Mucosa of descending colon (tissue), 3 donors: Measurements from ENCODE around the gene MYO9B. TPM values are rescaled to one million over a fixed set of nuclear protein-coding genes. Genes with fewer than 3 reads are reported as not detected.
A peak's percentile ranks its signal among the peaks of the same experiment; 100 is the strongest.

Experiments
- ATAC-seq: fragments of 200-7000 bp; cut with Tn5 transposase; one replicate; pipeline ENCODE4 v1.9.1; 2020; ENCODE audit warnings: mild to moderate bottlenecking, moderate library complexity
- DNase-seq, 3 donors: peaks; one replicate each; pipeline ENCODE4 v3.0.0-alpha.2; 2020
- H3K36me3 ChIP-seq: fragments of 200-600 bp; one replicate; pipeline ENCODE4 v1.8.0; 2021; ENCODE audit warnings: low read depth, mild to moderate bottlenecking
- H3K4me1 ChIP-seq: fragments of 200-600 bp; one replicate; pipeline ENCODE4 v1.8.0; 2021; ENCODE audit warnings: low read depth, mild to moderate bottlenecking
- H3K4me3 ChIP-seq: fragments of 200-600 bp; one replicate; pipeline ENCODE4 v1.8.0; 2021; ENCODE audit warnings: mild to moderate bottlenecking
- H3K9me3 ChIP-seq: fragments of 200-600 bp; one replicate; pipeline ENCODE4 v1.8.0; 2021; ENCODE audit warnings: mild to moderate bottlenecking
- intact Hi-C, 2 donors: fragments of 100-400 bp; cut with DNase I in 1 of 2; cut with micrococcal nuclease in 1 of 2; formaldehyde crosslinking; loops; one replicate each; pipeline versions ENCODE4 v1.11.0 to v1.11.1; 2022; cut with DNase I, micrococcal nuclease
- total RNA-seq, 3 donors: library from RNA; stranded (reverse); fragmentation: NEBNext Ultra II Directional in 2 of 3; extraction: Animal tissue kit (Norgen Biotek cat#: 25700) in 2 of 3; gene quantifications; one replicate each; pipeline versions ENCODE4 v1.2.1 to v1.2.4, GENCODE V29; 2021 to 2023
- TF ChIP-seq, protein P1 (sequence below): fragments of 200-600 bp; IDR thresholded peaks from one replicate; pipeline ENCODE4 v1.8.0; 2022; ENCODE audit warnings: antibody characterized with exemption, mild to moderate bottlenecking
- donor health status: DM: no; HTN: no; CAD: no; lungs with moderate emphysema.
- donor health status: DM: no; HTN: no; CAD: no.
- donor health status: DM: no; HTN: yes; CAD: no.

Gene MYO9B
- total RNA-seq, 3 donors from 2014 or later, result 73.7 to 91.8 (median 90.8) TPM

DNA sequence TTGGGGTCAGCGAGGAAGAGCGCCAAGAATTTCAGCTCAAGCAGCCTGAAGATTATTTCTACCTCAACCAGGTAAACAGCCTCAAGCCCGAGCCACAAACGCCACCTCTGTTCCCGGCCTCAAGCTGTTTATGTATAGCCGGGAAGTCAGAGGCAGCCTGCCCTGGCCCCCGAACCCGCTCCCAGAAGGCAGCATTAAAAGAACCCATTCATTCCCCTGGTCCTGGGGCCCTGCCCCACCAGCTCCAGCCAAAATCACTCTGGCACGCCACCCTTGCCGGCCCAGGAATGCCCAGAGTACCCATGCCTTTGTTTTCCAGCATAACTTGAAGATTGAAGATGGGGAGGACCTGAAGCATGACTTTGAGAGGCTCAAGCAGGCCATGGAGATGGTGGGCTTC, 78.4 kb downstream of the MYO9B start:
- no peaks in the 10 kb centered on the region for H3K9me3 ChIP-seq
- no peak overlapping the region for H3K4me3 ChIP-seq
- no peaks in the 10 kb centered on the region for H3K4me1 ChIP-seq
- intact Hi-C loops, result no loop called here
- peaks cover 6% of the 10 kb centered on the region for H3K36me3 ChIP-seq
- no peak for DNase-seq
- TF ChIP-seq, protein P1, sequence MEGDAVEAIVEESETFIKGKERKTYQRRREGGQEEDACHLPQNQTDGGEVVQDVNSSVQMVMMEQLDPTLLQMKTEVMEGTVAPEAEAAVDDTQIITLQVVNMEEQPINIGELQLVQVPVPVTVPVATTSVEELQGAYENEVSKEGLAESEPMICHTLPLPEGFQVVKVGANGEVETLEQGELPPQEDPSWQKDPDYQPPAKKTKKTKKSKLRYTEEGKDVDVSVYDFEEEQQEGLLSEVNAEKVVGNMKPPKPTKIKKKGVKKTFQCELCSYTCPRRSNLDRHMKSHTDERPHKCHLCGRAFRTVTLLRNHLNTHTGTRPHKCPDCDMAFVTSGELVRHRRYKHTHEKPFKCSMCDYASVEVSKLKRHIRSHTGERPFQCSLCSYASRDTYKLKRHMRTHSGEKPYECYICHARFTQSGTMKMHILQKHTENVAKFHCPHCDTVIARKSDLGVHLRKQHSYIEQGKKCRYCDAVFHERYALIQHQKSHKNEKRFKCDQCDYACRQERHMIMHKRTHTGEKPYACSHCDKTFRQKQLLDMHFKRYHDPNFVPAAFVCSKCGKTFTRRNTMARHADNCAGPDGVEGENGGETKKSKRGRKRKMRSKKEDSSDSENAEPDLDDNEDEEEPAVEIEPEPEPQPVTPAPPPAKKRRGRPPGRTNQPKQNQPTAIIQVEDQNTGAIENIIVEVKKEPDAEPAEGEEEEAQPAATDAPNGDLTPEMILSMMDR, result no peak
- no peak for ATAC-seq

DNA sequence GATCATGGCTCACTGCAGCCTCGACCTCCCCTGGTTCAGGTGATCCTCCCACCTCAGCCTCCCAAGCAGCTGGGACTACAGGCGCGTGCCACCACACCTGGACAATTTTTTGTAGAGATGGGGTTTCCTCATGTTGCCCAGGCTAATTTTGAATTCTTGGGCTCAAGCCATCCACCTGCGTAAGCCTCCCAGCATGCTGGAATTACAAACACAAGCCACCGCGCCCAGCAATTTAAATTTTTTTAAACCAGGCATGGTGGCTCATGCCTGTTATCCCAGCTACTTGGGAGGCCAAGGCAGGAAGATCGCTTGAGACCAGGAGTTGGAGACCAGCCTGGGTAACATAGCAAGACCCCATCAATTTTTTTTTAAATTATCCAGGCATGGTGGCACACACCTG, 79.7 kb downstream of the MYO9B start:
- intact Hi-C loops, result no loop called here
- ATAC-seq (no peak), DNase-seq (no peak)
- Histone ChIP-seq H3K4me1 (no peaks in the 10 kb centered on the region), H3K4me3 (no peak overlapping the region), H3K9me3 (no peaks in the 10 kb centered on the region), H3K36me3 (peaks cover 6% of the 10 kb centered on the region)
- TF ChIP-seq, protein P1, result no peak

DNA sequence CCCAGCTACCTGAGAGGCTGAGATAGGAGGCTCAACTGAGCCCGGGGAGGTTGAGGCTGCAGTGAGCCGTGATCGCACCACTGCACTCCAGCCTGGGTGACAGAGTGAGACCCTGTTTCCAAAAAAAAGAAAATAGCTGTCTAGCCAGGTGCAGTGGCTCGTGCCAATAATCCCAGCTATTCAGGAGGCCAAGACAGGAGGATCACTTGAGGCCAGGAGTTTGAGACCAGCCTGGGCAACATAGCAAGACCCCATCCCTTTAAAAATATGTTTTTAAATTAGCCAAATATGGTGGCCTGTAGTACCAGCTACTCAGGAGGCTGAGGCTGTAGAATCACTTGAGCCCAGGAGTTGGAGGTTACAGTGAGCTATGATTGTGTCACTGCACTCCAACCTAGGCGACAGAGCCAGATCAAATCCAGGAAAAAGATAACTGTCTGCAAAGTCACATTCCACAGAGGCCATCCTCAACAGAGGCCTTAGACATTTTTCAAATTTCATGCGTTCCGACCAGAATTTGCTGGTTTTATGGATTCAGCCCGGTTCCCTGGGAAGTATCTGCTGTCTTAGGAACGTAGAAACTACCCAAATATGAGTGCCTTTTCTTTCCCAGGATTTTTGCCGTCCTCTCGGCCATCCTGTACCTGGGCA, 80.8 kb downstream of the MYO9B start:
- Histone ChIP-seq H3K4me1 (no peaks in the 10 kb centered on the region), H3K9me3 (no peaks in the 10 kb centered on the region), H3K36me3 (peaks cover 6% of the 10 kb centered on the region), H3K4me3 (no peak overlapping the region)
- TF ChIP-seq, protein P1, result no peak
- DNase-seq (no peak), ATAC-seq (no peak)
- intact Hi-C loops, result no loop called here

DNA sequence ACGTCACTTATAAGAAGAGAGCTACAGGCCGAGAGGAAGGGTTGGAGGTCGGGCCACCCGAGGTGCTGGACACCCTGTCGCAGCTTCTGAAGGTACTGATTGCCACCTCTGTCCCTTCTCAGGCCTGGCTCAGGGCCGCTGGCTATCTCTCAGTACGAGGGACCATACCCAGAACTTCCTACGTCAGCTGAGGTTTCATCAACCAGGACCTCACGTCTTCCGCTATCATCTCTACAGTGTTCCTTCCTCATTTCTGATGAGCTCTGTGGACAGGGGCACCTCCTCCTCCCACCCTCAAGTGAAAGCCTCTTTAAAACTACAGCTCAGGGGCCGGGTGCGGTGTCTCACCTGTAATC, 81.3 kb downstream of the MYO9B start:
- intact Hi-C loops, result no loop called here
- Histone ChIP-seq H3K36me3 (peaks cover 6% of the 10 kb centered on the region), H3K4me3 (no peak overlapping the region), H3K4me1 (no peaks in the 10 kb centered on the region), H3K9me3 (no peaks in the 10 kb centered on the region)
- TF ChIP-seq, protein P1, result no peak
- ATAC-seq (peak; percentile 58), DNase-seq (peak in 1 of 3 donors; percentile 14)

DNA sequence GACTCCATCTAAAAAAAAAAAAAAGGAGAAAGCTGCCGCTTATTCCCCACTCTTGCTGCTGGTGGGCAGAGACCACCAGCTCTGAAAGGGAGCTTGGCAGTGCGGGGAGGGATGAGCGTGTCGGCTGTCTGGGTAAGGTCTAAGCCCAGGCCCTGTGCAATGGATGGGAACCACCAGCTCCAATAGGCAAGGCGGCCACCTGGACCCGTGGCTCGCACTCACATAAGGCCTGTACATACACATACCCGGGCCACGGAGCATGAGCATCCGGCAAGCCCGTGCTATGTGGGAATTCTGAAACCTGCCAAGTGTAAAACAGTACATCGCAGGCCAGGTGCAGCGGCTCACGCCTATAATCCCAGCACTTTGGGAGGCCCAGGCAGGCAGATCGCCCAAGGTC, 83.0 kb downstream of the MYO9B start:
- Histone ChIP-seq H3K4me1 (no peaks in the 10 kb centered on the region), H3K9me3 (no peaks in the 10 kb centered on the region), H3K4me3 (no peak overlapping the region), H3K36me3 (peaks cover 13% of the 10 kb centered on the region)
- no peak for ATAC-seq
- TF ChIP-seq, protein P1, result no peak
- DNase-seq, result no peak
- intact Hi-C loops, result no loop called here
